Keratinocyte (primary cell): Measurements from ENCODE around the gene GDF11. TPM values are rescaled to one million over a fixed set of nuclear protein-coding genes. Genes with fewer than 3 reads are reported as not detected.

Source experiments
- DNase-seq: peaks from one replicate; pipeline ENCODE4 v3.0.0-alpha.2; 2011; ENCODE audit warnings: low read depth, missing footprints, low spot score
- FAIRE-seq: peaks from 2 replicates; lab custom pipeline; 2011; peaks lifted over from hg19 to GRCh38; lab: Jason Lieb, UNC
- H2AFZ ChIP-seq: 2 replicates; pipeline ENCODE4 v1.6.0; 2012; ENCODE audit warnings: low read length, control low read depth, inconsistent platforms; ENCODE audit not compliant: control insufficient read depth
- H3K27ac ChIP-seq: 2 replicates; pipeline ENCODE4 v1.5.1; 2011; ENCODE audit warnings: low read length; ENCODE audit not compliant: control insufficient read depth, insufficient read depth
- H3K27me3 ChIP-seq: 3 replicates; pipeline ENCODE4 v1.6.0; 2011; ENCODE audit warnings: low read length; ENCODE audit not compliant: control insufficient read depth, insufficient read depth; ENCODE audit errors: extremely low read depth
- H3K36me3 ChIP-seq, 2 experiments: 2 replicates in 1 of 2; 3 replicates in 1 of 2; pipeline ENCODE4 v1.5.1; 2011; ENCODE audit warnings: low read length in 2 of 2, mild to moderate bottlenecking in 1 of 2; ENCODE audit not compliant: control insufficient read depth in 2 of 2, insufficient read depth in 2 of 2; ENCODE audit errors: extremely low read depth in 1 of 2
- H3K4me1 ChIP-seq: 3 replicates; pipeline ENCODE4 v1.5.1; 2011; ENCODE audit warnings: low read length; ENCODE audit not compliant: control insufficient read depth, insufficient read depth; ENCODE audit errors: extremely low read depth
- H3K4me2 ChIP-seq: 3 replicates; pipeline ENCODE4 v1.6.0; 2011; ENCODE audit warnings: low read depth, low read length; ENCODE audit not compliant: control insufficient read depth, insufficient read depth; ENCODE audit errors: extremely low read depth
- H3K4me3 ChIP-seq, 3 experiments: fragments of 200-600 bp in 1 of 3; sonication (generic) in 1 of 3; 2 replicates in 2 of 3; 3 replicates in 1 of 3; pipeline ENCODE4 v1.5.1; 2011 to 2016; ENCODE audit warnings: low read length in 3 of 3, mild to moderate bottlenecking in 3 of 3, control low read depth in 2 of 3, inconsistent platforms in 1 of 3, low read depth in 1 of 3, mixed read lengths in 1 of 3, mixed run types in 1 of 3, moderate library complexity in 1 of 3; ENCODE audit not compliant: control insufficient read depth in 2 of 3, insufficient read depth in 2 of 3; ENCODE audit errors: extremely low read depth in 1 of 3
- H3K79me2 ChIP-seq: 2 replicates; pipeline ENCODE4 v1.6.0; 2012; ENCODE audit warnings: low read length; ENCODE audit not compliant: control insufficient read depth, insufficient read depth
- H3K9ac ChIP-seq: 3 replicates; pipeline ENCODE4 v1.6.0; 2011; ENCODE audit warnings: low read length; ENCODE audit not compliant: control insufficient read depth, insufficient read depth; ENCODE audit errors: extremely low read depth
- H3K9me1 ChIP-seq: 3 replicates; pipeline ENCODE4 v1.6.0; 2011; ENCODE audit warnings: low read length; ENCODE audit not compliant: control insufficient read depth, insufficient read depth; ENCODE audit errors: extremely low read depth
- H3K9me3 ChIP-seq: 2 replicates; pipeline ENCODE4 v1.5.1; 2012; ENCODE audit warnings: low read depth, low read length; ENCODE audit not compliant: control insufficient read depth
- H4K20me1 ChIP-seq: 3 replicates; pipeline ENCODE4 v1.6.0; 2011; ENCODE audit warnings: low read length; ENCODE audit not compliant: control insufficient read depth, insufficient read depth; ENCODE audit errors: extremely low read depth
- EZH2 ChIP-seq: IDR thresholded peaks from one replicate; pipeline ENCODE4 v1.6.1; 2012; ENCODE audit warnings: inconsistent platforms, mild to moderate bottlenecking, low read length, moderate library complexity
- dilution Hi-C: fragments of 300-500 bp; cut with MboI; formaldehyde crosslinking; loops from one replicate; pipeline ENCODE4 v1.7.0; 2020; ENCODE audit warnings: low sequenced_read_pairs; ENCODE audit not compliant: extremely low pct_ligation_motif_present
- polyA plus RNA-seq, 5 experiments: library from polyadenylated mRNA; depleted of rRNA in 3 of 5; stranded (reverse) in 3 of 5; stranded (forward) in 1 of 5; unstranded in 1 of 5; fragments of >200 nt; gene quantifications; 1 replicate in 1 of 5; 2 replicates in 3 of 5; 3 replicates in 1 of 5; pipeline versions ENCODE4 v1.2.1 to v1.2.3, GENCODE V29; 2011 to 2012; ENCODE audit warnings: missing spikeins in 2 of 5, low read depth in 1 of 5, low replicate concordance in 1 of 5
- TF ChIP-seq, protein P1 (sequence below), 3 experiments: IDR thresholded peaks in 1 of 3; conservative IDR thresholded peaks in 1 of 3; optimal IDR thresholded peaks in 1 of 3; 2 replicates in 2 of 3; 3 replicates in 1 of 3; pipeline versions ENCODE3 to v1.5.1; 2011; ENCODE audit warnings: low read length in 3 of 3, mild to moderate bottlenecking in 3 of 3, moderate library complexity in 2 of 3, control low read depth in 1 of 3, inconsistent platforms in 1 of 3; ENCODE audit not compliant: insufficient read depth in 2 of 3; ENCODE audit errors: extremely low read depth in 1 of 3

GDF11 gene
- polyA plus RNA-seq, 1 donor (not counting 4 experiments of a cell fraction or from before 2014, with no cell fraction given) = 2.7 TPM

DNA sequence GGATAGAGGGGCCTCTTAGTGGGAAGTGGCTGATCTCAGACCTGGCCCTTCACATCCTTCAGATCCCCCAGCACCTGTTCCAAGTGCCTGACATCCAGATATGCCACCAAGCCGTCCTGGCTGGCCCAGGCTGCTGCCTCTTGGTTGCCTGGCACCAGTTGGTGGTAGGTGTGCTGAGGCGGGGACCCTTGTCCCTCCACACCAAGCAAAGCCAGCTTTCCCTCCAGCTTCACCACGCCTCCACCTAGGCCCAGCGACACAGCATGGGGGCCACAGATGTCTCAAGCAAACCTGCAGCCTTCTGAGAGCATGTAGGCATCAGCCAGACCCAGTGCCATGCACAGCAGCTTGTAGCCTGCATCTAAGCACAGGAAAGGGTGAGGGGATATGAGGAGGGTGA is 10.6 kb upstream of the GDF11 start:
- dilution Hi-C loops = no loop called here

DNA sequence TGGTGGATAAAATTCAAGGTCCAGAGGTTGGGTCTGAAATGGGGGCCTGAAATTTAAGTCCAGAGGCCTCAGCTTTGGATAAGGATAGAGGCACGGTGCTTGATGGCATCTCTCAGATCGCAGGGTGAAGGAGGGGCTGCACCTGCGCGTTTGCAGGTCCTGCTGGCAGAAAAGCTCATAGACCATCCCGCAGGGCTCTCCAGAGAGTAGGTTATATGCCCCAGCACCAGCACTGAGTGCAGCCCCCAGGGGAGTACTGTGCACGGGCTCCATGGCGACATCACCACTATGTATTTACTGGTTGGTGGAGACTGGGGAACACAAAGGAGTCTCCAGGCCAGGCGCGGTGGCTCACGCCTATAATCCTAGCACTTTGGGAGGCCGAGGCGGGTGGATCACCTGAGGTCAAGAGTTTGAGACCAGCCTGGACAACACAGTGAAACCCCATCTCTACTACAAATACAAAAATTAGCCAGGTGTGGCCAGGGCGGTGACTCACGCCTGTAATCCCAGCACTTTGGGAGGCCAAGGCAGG is 9.8 kb upstream of the GDF11 start:
- no peaks in the 10 kb centered on the region for H4K20me1 ChIP-seq
- no peak for FAIRE-seq
- no peak overlapping the region for H3K27ac ChIP-seq
- H3K27me3 ChIP-seq = no peaks in the 10 kb centered on the region
- H3K9ac ChIP-seq = no peak overlapping the region
- peaks cover 19% of the 10 kb centered on the region for H3K4me1 ChIP-seq
- H3K9me1 ChIP-seq = no peaks in the 10 kb centered on the region
- H3K36me3 ChIP-seq = no peaks in the 10 kb centered on the region
- no peak overlapping the region for H3K4me2 ChIP-seq
- peaks cover 4% of the 10 kb centered on the region for H3K79me2 ChIP-seq
- DNase-seq = no peak
- H3K9me3 ChIP-seq = no peaks in the 10 kb centered on the region
- H2AFZ ChIP-seq = no peak overlapping the region
- no peak overlapping the region for H3K4me3 ChIP-seq
- TF ChIP-seq, protein P1, sequence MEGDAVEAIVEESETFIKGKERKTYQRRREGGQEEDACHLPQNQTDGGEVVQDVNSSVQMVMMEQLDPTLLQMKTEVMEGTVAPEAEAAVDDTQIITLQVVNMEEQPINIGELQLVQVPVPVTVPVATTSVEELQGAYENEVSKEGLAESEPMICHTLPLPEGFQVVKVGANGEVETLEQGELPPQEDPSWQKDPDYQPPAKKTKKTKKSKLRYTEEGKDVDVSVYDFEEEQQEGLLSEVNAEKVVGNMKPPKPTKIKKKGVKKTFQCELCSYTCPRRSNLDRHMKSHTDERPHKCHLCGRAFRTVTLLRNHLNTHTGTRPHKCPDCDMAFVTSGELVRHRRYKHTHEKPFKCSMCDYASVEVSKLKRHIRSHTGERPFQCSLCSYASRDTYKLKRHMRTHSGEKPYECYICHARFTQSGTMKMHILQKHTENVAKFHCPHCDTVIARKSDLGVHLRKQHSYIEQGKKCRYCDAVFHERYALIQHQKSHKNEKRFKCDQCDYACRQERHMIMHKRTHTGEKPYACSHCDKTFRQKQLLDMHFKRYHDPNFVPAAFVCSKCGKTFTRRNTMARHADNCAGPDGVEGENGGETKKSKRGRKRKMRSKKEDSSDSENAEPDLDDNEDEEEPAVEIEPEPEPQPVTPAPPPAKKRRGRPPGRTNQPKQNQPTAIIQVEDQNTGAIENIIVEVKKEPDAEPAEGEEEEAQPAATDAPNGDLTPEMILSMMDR (optimal IDR thresholded peaks at IDR 0.05 in 1 of 3, IDR thresholded peaks at IDR 0.05 in 1 of 3, conservative IDR thresholded peaks at IDR 0.05 in 1 of 3; ENCODE audit: extremely low read depth in 1 of 3, insufficient read depth in 2 of 3, low read length in 3 of 3) = no peak
- no peak for TF ChIP-seq EZH2
- dilution Hi-C loops = no loop called here

More for the DNA sequence above, 10.6 kb upstream of the GDF11 start:
- no peaks in the 10 kb centered on the region for H4K20me1 ChIP-seq
- H3K4me3 ChIP-seq = no peak overlapping the region
- DNase-seq (no peak), FAIRE-seq (no peak)
- no peaks in the 10 kb centered on the region for H3K36me3 ChIP-seq
- no peak overlapping the region for H3K27ac ChIP-seq
- peaks cover 23% of the 10 kb centered on the region for H3K4me1 ChIP-seq
- no peaks in the 10 kb centered on the region for H3K9me1 ChIP-seq
- no peak overlapping the region for H3K9ac ChIP-seq
- no peaks in the 10 kb centered on the region for H3K27me3 ChIP-seq
- no peak overlapping the region for H3K4me2 ChIP-seq
- TF ChIP-seq, protein P1 (optimal IDR thresholded peaks at IDR 0.05 in 1 of 3, IDR thresholded peaks at IDR 0.05 in 1 of 3, conservative IDR thresholded peaks at IDR 0.05 in 1 of 3; ENCODE audit: extremely low read depth in 1 of 3, insufficient read depth in 2 of 3, low read length in 3 of 3) = no peak
- TF ChIP-seq EZH2 = no peak
- H2AFZ ChIP-seq = no peak overlapping the region
- no peaks in the 10 kb centered on the region for H3K9me3 ChIP-seq
- peaks cover 11% of the 10 kb centered on the region for H3K79me2 ChIP-seq
